Measurements from ENCODE around the gene E2F2.

E2F2 gene

DNA sequence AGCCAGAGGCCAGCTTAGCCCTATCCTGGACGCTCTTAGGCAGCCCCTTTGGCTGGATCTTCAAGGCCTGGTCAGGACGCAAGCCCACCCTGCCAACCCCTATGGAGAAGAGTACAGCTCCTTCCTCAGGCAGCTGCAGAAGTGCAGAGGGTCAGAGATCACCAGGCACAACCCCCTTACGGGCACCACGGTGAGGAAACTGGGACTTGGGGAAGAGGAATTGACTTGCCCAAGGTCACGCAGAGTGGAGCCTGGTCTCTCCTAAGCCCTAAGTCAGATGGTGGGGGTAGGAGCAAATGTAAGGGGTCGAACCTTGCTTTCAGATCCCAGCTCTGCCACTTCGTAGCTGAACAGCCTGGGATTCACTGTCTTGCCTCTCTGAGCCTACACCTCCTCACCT is 3.7 kb downstream of the E2F2 start:
- TF ChIP-seq, protein P1, sequence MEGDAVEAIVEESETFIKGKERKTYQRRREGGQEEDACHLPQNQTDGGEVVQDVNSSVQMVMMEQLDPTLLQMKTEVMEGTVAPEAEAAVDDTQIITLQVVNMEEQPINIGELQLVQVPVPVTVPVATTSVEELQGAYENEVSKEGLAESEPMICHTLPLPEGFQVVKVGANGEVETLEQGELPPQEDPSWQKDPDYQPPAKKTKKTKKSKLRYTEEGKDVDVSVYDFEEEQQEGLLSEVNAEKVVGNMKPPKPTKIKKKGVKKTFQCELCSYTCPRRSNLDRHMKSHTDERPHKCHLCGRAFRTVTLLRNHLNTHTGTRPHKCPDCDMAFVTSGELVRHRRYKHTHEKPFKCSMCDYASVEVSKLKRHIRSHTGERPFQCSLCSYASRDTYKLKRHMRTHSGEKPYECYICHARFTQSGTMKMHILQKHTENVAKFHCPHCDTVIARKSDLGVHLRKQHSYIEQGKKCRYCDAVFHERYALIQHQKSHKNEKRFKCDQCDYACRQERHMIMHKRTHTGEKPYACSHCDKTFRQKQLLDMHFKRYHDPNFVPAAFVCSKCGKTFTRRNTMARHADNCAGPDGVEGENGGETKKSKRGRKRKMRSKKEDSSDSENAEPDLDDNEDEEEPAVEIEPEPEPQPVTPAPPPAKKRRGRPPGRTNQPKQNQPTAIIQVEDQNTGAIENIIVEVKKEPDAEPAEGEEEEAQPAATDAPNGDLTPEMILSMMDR (conservative IDR thresholded peaks at IDR 0.05; ENCODE audit: low read depth, low read length): no peak
- DNase-seq (ENCODE audit: low read depth): no peak
- H3K4me3 ChIP-seq (ENCODE audit: low read depth, low read length): no peak overlapping the region

DNA sequence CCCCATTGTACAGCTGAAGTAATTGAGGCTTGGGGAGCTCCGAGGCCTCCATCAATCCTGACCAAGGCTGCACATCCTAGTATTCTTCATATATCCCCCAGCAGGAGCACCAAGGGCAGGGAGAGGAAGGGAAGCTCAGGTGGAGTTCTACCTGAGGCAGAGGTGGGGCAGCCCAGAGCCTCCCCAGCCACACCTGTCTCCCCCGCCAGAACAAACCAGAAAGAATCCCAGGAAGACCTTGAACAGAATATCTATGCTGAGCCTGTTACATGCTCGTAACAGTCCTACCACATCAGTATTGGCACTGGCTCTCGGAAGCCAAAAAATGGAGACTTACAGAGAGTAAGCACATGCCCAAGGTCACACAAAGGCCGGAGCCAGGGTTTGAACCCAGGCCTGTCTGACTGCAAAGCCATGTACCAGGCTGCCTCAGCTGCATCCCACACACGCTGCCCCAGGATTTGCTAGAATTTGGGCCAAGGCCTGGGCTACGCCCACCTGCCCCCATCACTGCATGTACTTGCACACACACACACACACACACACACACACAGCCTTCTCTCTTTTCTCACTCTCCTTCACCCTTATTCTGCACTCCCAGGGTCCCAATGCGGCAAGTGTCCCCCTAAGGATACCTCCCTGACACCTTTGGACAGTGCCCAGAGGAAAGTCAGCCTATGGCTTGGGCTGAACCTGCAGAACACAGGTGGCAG is 4.5 kb downstream of the E2F2 start:
- TF ChIP-seq, protein P1 (conservative IDR thresholded peaks at IDR 0.05; ENCODE audit: low read depth, low read length): no peak
- no peak overlapping the region for H3K4me3 ChIP-seq (ENCODE audit: low read depth, low read length)
- DNase-seq (ENCODE audit: low read depth): no peak

DNA sequence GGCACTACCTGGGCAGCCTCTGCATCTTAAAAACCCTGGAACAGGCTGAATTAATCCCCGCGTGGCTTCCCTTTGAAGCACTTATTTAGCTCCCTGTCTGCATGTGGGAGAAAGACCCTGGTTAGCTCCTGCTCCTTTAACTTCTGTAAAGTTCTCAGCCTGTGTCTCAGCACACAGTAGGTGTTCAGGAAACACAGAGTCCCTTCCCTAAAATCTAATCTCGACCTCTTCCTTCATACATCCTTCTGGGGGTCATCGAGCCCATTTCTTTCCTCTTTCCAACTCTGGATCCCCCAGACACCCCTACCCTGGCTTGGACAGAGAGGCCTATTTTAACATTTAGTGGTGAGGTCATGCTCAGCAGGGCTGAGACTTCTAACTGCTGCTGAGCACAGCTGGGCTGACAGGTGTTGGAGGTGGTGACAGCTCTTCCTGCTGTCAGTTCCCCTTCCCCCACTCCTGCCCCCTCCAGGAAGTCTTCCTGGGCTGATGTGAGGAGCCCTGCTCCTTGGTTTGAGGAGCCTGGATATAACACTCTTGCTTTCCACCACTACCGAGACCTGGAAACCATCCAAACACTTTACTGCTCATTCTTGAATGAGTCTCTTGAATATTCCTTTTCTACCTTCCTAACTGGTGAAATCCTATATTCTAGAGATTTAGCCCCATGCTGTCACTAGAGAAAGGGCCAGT is 5.3 kb downstream of the E2F2 start:
- no peak for DNase-seq (ENCODE audit: low read depth)
- TF ChIP-seq, protein P1 (conservative IDR thresholded peaks at IDR 0.05; ENCODE audit: low read depth, low read length): no peak
- H3K4me3 ChIP-seq (ENCODE audit: low read depth, low read length): no peak overlapping the region

DNA sequence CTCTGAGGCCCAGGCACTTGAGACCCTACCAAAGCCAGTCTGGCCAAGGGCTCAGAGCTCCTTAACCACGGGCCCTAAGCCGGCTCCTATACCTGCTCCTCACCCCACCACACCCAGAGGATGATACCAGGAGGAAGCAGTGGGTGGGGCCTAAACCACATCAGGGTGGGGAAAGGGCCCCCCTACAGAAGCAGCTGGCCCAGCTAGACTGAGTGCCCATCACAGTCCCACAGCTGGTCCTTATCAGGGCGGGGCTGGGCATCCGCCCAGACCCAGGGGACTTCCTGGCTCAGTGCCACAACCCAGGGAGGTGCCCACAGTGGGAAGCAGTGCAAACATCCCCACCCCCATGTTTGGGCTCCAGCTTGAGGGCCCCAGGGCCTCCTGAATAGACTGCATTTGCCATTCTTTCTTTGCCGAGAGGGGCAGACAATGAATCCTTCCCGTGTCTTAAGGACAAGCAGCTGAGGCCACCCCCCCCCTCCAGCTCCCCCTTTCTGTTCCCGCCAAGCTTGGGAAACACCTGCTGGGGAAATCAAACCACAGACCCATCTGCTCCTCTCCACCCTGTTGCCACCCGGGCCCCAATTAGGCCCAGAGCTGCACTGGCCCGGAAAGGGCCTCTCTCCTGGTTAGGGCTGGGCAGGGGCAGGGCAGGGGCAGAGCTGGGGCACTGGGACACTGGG is 6.2 kb downstream of the E2F2 start:
- H3K4me3 ChIP-seq (ENCODE audit: low read depth, low read length): no peak overlapping the region
- DNase-seq (ENCODE audit: low read depth): no peak

DNA sequence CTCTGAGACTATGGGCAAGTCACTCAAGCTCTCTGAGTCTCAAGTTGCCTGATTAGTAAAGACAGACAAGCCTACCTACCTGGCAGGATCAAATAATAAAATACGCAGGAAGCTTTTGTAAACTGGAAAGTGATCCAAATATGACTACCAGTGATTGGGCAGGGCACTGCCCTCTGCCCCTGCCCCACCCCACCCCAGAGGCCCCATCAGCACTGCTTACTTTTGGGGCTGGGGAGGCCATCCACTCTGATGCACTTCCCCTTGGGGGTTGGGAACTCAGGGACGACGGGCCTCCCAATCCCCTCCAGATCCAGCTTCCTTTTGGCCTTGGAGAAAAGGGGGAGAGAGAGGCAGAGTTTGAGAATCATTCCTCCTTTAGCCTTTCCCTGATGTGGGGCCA is 6.9 kb downstream of the E2F2 start:
- no peak overlapping the region for H3K4me3 ChIP-seq (ENCODE audit: low read depth, low read length)
- DNase-seq (ENCODE audit: low read depth): no peak
- TF ChIP-seq, protein P1 (conservative IDR thresholded peaks at IDR 0.05; ENCODE audit: low read depth, low read length): no peak

More for the DNA sequence above, 6.2 kb downstream of the E2F2 start:
- TF ChIP-seq, protein P1 (conservative IDR thresholded peaks at IDR 0.05; ENCODE audit: low read depth, low read length): no peak

DNA sequence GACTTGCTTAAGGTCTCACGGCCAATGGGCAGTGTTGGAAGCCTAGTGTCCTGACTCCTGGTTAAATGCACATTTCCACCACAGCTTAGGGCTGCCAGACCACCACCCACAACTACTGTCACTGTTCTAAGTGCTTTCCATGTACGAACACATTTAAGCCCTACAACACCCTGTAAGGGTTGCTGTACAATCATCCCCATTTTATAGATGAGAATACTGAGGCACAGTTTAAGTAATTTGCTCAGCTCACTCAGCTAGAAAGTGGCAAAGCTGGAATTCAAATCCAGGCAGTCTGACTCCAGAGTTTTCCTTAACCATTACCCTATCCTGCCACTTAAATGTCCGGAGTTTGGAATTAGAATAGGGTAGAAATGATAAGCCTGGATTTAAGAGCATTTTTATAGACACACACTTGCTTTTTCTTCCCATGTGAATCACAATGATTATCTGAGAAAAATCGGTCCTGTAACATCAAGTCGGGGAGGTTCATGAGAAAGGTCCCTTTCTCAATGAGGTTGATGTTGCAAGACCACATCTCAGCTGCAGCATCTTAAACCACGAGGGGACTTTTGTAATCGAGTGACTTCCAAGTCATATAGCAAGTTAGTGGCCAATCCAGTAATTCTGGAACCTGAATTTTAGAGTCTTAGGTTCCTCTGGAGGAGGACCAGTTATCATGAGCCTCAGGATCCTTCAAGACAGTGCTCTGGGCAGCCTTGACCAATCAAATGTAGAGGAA is 8.6 kb downstream of the E2F2 start:
- no peak overlapping the region for H3K4me3 ChIP-seq (ENCODE audit: low read depth, low read length)
- TF ChIP-seq, protein P1 (conservative IDR thresholded peaks at IDR 0.05; ENCODE audit: low read depth, low read length): no peak
- peak; percentile 53 for DNase-seq (ENCODE audit: low read depth)

All from choroid plexus epithelial cell (primary cell).